Measurements from ENCODE around the gene WDR45B.

The WDR45B gene

DNA sequence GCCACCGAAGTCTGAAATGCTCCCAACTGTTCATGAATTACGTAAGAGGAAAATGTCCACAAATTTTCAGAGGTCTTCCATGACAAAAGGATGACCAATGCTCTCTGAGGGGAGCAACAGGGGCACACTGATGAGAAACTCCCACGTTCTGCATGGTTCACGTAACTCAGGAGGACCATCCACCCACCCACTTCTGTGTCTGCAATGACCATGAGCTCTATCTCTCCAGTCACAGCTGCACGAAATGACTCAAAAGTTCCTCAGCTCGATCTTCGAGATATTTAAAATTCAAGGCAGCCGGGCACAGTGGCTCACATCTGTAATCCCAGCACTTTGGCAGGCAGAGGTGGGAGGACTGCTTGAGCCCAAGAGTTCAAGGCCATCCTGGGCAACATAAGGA, 15.8 kb downstream of the WDR45B start:
- no peak for DNase-seq (ENCODE audit: extremely low read depth, low read depth)

DNA sequence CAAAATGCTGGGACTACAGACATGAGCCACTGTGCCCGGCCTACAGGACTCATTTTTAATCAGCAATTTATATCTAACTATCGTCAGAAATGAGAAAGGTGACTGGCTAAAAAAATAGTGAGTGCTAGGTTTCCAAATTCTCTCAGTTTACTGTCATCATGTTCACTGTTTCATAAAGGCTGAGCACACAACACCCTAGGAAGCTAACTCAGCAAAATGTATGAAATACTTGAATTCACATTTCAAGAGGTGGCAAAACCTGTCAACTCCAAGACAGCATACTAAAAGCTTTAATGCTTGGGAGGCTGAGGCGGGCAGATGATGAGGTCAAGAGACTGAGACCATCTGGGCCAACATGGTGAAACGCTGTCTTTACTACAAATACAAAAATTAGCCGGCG, 16.7 kb downstream of the WDR45B start:
- H3K4me3 ChIP-seq (replicated peaks; ENCODE audit: low read depth, low read length): no peak overlapping the region
- no peak for DNase-seq (ENCODE audit: extremely low read depth, low read depth)
- no peak for TF ChIP-seq CTCF (IDR thresholded peaks at IDR 0.05; ENCODE audit: low read depth, low read length, missing control alignments)

More for the DNA sequence above, 15.8 kb downstream of the WDR45B start:
- TF ChIP-seq CTCF (IDR thresholded peaks at IDR 0.05; ENCODE audit: low read depth, low read length, missing control alignments): no peak
- no peak overlapping the region for H3K4me3 ChIP-seq (replicated peaks; ENCODE audit: low read depth, low read length)

GRCh38 chr17:82630212-82630611, 18.0 kb downstream of the WDR45B start:
- no peak for DNase-seq (ENCODE audit: extremely low read depth, low read depth)
- TF ChIP-seq CTCF (IDR thresholded peaks at IDR 0.05; ENCODE audit: low read depth, low read length, missing control alignments): no peak
- H3K4me3 ChIP-seq (replicated peaks; ENCODE audit: low read depth, low read length): no peak overlapping the region

GRCh38 chr17:82629748-82630147, 18.5 kb downstream of the WDR45B start:
- no peak for TF ChIP-seq CTCF (IDR thresholded peaks at IDR 0.05; ENCODE audit: low read depth, low read length, missing control alignments)
- no peak overlapping the region for H3K4me3 ChIP-seq (replicated peaks; ENCODE audit: low read depth, low read length)
- no peak for DNase-seq (ENCODE audit: extremely low read depth, low read depth)

- DNase-seq (ENCODE audit: extremely low read depth, low read depth): no peak
- TF ChIP-seq CTCF (IDR thresholded peaks at IDR 0.05; ENCODE audit: low read depth, low read length, missing control alignments): no peak
- no peak overlapping the region for H3K4me3 ChIP-seq (replicated peaks; ENCODE audit: low read depth, low read length)
Measured at GRCh38 chr17:82627405-82627804, 20.8 kb downstream of the WDR45B start.

DNA sequence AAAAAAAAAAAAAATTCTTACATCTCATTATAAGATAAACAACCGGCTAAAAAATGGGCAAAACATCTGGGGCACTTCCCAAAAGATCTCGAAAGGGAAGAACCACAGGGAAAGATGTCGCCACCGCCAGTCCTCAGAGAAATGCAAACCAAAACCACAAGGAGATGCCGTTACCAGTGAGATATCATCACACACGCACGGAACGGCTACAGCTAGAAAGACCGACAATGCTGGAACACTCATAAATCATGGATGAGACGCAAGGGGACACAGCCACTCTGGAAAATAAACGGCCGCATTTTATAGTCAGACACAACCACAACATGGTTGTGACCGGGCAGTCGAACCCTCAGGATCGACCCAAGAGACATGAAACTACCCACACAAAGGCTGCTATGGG, 24.5 kb downstream of the WDR45B start:
- no peak overlapping the region for H3K4me3 ChIP-seq (replicated peaks; ENCODE audit: low read depth, low read length)
- no peak for DNase-seq (ENCODE audit: extremely low read depth, low read depth)
- no peak for TF ChIP-seq CTCF (IDR thresholded peaks at IDR 0.05; ENCODE audit: low read depth, low read length, missing control alignments)

- H3K4me3 ChIP-seq (replicated peaks; ENCODE audit: low read depth, low read length): no peak overlapping the region
- no peak for DNase-seq (ENCODE audit: extremely low read depth, low read depth)
- TF ChIP-seq CTCF (IDR thresholded peaks at IDR 0.05; ENCODE audit: low read depth, low read length, missing control alignments): no peak
Measured at GRCh38 chr17:82619641-82620040, 28.6 kb downstream of the WDR45B start.
